ENCODE results near the gene TDRD1.

The TDRD1 gene

GRCh38 chr10:114174695-114175188 is 4.4 kb upstream of the TDRD1 start:
- DNase-seq (ENCODE audit: low read depth in 3 of 3): no peak

- no peak for DNase-seq (ENCODE audit: low read depth in 3 of 3)
Measured at GRCh38 chr10:114175667-114176066, 3.5 kb upstream of the TDRD1 start.

- no peak for DNase-seq (ENCODE audit: low read depth in 3 of 3)
Measured at GRCh38 chr10:114176511-114176910, 2.6 kb upstream of the TDRD1 start.

GRCh38 chr10:114179747-114180146 is 594 bp downstream of the TDRD1 start:
- no peak for DNase-seq (ENCODE audit: low read depth in 3 of 3)

GRCh38 chr10:114180937-114181336 is 1.8 kb downstream of the TDRD1 start:
- DNase-seq (ENCODE audit: low read depth in 3 of 3): no peak

GRCh38 chr10:114181971-114182370 is 2.8 kb downstream of the TDRD1 start:
- DNase-seq (ENCODE audit: low read depth in 3 of 3): no peak

- no peak for DNase-seq (ENCODE audit: low read depth in 3 of 3)
Measured at GRCh38 chr10:114183563-114183962, 4.4 kb downstream of the TDRD1 start.

DNA sequence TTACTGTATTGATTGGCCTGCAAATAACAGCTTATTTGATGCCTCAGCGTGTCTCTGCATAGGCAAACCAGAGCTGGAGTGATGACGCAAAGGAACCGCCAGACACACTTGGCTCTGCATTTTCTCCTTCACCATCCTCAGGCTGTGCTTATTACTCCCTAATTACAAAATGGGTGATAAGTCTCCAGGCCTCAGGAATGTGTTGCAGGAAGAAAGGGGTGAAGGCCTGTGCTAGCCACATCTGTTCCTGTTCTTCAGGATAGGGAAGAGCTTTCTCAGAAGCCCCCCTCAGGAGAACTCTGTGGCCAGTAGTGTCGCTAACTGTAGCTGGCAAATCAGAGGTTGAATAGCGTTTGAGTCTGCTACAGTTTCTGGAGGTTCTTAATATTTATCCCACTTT is 5.1 kb downstream of the TDRD1 start:
- DNase-seq (ENCODE audit: low read depth in 3 of 3): no peak

GRCh38 chr10:114188001-114188400 is 8.8 kb downstream of the TDRD1 start:
- DNase-seq (ENCODE audit: low read depth in 3 of 3): no peak

DNA sequence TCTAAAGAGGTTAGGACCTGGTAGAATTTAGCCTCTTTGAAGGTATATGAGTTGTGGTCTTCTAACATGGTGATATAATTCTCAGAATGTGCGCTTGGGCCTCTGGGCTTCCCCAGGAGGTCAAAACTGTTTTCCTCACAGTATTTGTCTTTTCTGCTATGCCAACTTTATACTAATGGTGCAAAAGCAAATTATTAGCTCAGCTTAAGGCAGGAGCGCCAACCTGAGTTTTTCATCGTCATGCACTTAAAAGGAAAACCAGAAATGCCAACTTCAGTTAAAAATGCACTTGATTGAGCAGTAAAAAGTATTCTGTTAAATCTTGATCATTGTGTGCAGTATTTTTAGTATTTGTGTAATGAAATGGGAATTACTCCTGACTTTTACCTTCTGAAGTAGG is 9.7 kb downstream of the TDRD1 start:
- no peak for DNase-seq (ENCODE audit: low read depth in 3 of 3)

DNA sequence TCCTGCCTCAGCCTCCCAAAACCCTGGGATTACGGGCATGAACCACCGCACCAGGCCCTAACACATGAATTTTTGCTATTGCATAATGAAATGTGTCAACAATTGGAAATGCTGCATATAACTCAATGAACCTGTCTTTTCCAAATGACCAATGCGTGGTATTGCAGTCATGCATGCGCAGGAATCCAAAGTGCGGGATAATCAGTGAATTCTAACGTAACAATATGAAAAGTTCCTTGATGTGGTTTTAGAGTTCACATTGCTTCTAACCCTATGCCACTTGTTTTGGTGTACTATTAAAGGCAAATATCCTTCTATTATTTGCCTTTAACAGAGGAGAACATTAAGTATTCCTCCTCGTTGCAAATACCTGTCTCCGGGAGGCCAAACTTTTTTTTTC is 10.5 kb downstream of the TDRD1 start:
- DNase-seq (ENCODE audit: low read depth in 3 of 3): no peak

DNA sequence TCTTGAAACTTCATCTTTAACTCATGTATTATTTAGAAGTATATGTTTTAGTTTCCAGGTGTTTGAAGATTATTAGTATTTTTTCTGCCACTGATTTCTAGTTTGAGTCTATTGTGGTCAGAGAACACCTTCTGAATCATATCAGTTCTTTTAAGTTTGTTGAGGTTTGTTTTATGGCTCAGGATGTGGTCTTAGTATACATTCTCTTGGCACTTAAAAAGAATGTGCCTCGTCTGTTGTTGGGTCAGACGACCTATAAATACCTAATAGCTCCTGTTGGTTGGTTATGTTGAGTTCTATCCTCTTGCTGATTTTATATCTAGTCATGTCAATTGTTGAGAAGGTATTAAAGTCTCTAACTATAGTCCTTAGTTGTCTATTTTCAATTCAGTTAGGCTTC is 15.9 kb downstream of the TDRD1 start:
- DNase-seq (ENCODE audit: low read depth in 3 of 3): no peak

DNA sequence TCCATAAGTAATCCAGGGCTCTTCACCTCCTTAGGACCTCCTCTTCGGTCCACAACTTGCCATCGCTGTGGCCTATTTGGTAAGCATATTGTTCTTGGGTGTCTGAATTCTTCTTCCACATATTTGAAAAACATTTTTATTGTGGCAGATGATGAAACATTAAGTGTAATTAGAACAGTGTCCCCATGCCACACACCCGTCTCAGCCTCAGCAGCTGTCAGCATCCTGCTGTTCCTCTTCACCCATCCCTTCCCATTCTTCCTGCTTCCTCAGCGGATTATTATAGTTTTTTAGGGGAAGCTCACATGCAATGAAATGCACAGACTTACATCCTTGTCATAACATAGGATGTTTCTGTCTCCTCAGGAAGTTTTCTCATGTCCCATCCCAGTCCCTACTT is 20.1 kb downstream of the TDRD1 start:
- no peak for DNase-seq (ENCODE audit: low read depth in 3 of 3)

- DNase-seq (ENCODE audit: low read depth in 3 of 3): no peak
Measured at GRCh38 chr10:114202812-114203211, 23.7 kb downstream of the TDRD1 start.

DNA sequence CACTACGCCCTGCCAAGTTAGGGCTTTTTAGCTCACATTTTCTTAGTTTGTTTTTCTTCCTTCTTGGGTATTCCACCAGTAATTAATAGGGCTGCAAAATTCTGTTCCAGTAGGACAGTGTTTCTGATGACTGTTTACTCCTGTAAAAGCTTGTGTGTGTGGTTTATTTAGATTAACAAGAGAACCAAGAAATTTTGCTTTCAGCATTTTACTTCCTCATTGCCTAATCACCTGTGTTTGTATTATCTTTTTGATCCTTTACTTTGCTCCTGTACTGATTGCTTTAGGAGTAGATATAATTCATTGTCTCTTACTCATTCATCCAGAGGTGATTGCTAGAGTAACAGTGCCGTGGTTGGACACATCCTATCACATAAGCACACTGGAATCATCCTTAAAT is 27.7 kb downstream of the TDRD1 start:
- no peak for DNase-seq (ENCODE audit: low read depth in 3 of 3)

GRCh38 chr10:114207349-114207748 is 28.2 kb downstream of the TDRD1 start:
- no peak for DNase-seq (ENCODE audit: low read depth in 3 of 3)

GRCh38 chr10:114208351-114208750 is 29.2 kb downstream of the TDRD1 start:
- no peak for DNase-seq (ENCODE audit: low read depth in 3 of 3)

DNA sequence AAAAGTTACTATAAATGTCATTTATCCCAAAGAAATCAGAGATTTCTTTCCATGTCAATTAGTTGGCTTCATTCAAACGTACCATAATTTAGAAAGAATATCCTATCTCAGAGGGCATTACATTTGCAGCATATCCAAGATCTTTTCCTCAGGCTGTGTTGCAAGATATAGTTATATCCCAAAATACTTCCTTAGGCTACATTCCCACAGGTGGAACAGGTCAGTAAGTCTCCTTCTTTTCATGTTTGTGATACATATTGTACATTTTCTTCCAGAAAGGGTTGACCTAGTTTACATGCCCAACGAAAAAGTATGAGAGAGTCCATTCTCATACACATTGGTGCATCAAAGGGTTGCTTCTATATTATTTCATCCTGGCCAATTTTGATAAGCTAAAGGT is 33.0 kb downstream of the TDRD1 start:
- no peak for DNase-seq (ENCODE audit: low read depth in 3 of 3)

DNA sequence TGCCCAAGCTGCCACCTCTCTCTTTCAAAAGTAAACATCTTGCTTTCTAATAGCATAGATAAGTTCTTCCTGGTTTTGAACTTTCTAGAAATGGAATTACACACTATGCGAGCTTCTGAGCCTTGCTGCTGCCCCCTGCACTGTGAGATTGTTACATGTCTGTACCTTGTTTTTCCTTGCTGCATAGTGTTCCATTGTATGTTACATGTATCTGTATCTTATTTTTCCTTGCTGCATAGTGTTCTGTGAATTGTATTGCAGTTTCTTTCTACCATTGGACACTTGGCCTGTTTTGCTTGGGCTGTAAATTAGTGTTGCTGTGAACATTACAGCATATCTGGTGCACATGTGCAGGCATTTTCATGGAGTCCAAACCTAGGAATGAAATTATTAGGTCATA is 35.9 kb downstream of the TDRD1 start:
- no peak for DNase-seq (ENCODE audit: low read depth in 3 of 3)

- no peak for DNase-seq (ENCODE audit: low read depth in 3 of 3)
Measured at GRCh38 chr10:114220281-114220680, 41.1 kb downstream of the TDRD1 start.

DNA sequence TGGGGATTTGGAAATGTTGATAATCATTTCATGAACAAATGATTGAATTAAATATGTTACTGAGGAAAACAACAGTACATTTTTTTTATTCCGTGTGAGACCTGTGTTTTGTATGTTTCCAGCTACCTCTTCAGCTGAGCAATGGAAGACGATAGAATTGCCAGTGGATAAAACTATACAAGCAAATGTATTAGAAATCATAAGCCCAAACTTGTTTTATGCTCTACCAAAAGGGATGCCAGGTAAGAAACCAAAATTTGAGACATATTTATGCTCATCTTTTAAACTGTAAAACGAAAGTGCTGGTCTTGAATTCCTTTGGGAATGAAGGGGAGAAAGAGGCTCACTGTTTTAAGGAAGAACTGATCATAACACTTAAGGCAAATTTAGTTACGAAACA is 42.1 kb downstream of the TDRD1 start:
- no peak for DNase-seq (ENCODE audit: low read depth in 3 of 3)

GRCh38 chr10:114223066-114223465 is 43.9 kb downstream of the TDRD1 start:
- DNase-seq (ENCODE audit: low read depth in 3 of 3): no peak

DNA sequence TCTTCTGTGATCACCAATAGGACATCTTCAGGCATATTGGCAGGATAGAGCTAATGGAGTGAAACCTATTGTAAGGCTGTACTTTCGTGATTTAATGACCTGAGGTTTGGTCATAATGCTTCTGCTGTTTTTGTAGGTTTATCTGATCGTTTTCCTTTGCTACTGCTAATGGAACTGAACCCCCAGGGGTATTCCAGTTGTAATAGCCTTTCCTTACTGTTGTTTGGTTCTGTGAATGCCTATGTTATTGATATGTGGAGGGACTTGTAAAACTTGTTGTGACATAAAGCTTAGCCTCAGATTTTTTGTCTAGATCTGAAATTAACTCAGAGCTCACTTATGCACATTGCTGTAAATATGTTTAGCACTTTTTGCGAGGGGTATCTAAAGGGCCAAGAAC is 49.0 kb downstream of the TDRD1 start:
- DNase-seq (ENCODE audit: low read depth in 3 of 3): no peak

- no peak for DNase-seq (ENCODE audit: low read depth in 3 of 3)
Measured at GRCh38 chr10:114232561-114233176, 53.5 kb downstream of the TDRD1 start.
